Ascending aorta (tissue), 2 donors: ENCODE results near the gene KCNQ1. TPM values are rescaled to one million over a fixed set of nuclear protein-coding genes. Genes with fewer than 3 reads are reported as not detected.

ENCODE experiments used
- DNase-seq, 2 donors: peaks; one replicate each; pipeline ENCODE4 v3.0.0-alpha.2; 2019; ENCODE audit warnings: low spot score in 2 of 2
- H3K27ac ChIP-seq, 2 donors: fragments of 200-600 bp; sonication (generic); one replicate each; pipeline ENCODE4 v1.5.1; 2016 to 2017; ENCODE audit warnings: mild to moderate bottlenecking in 1 of 2
- H3K27me3 ChIP-seq: fragments of 200-600 bp; sonication (generic); one replicate; pipeline ENCODE4 v1.5.1; 2017
- H3K36me3 ChIP-seq, 2 donors: fragments of 200-600 bp; sonication (generic); one replicate each; pipeline ENCODE4 v1.5.1; 2016
- H3K4me1 ChIP-seq, 2 donors: fragments of 200-600 bp; sonication (generic); one replicate each; pipeline ENCODE4 v1.5.1; 2016 to 2017; ENCODE audit warnings: mild to moderate bottlenecking in 1 of 2
- H3K4me3 ChIP-seq, 2 donors: fragments of 200-600 bp; sonication (generic); one replicate each; pipeline ENCODE4 v1.5.1; 2016 to 2017; ENCODE audit warnings: mild to moderate bottlenecking in 1 of 2
- H3K9me3 ChIP-seq, 2 donors: fragments of 200-600 bp; sonication (generic); one replicate each; pipeline ENCODE4 v1.5.1; 2016
- intact Hi-C: fragments of 100-400 bp; cut with DNase I; formaldehyde crosslinking; loops from one replicate; pipeline ENCODE4 v1.15.1; 2023
- total RNA-seq: library from RNA; depleted of rRNA; stranded (reverse); fragments of >200 nt; gene quantifications from one replicate; pipeline ENCODE4 v1.1.0, GENCODE V29; 2016
- TF ChIP-seq, protein P1 (sequence below), 3 experiments: fragments of 200-600 bp in 2 of 3; fragments of 450-650 bp in 1 of 3; sonication (generic) in 2 of 3; IDR thresholded peaks; one replicate each; pipeline ENCODE4 v1.5.1; 2016 to 2019; ENCODE audit warnings: antibody characterized with exemption in 3 of 3, mild to moderate bottlenecking in 1 of 3, moderate library complexity in 1 of 3

KCNQ1 gene
- total RNA-seq, 1 donor from 2014 or later, result 2.3 TPM

DNA sequence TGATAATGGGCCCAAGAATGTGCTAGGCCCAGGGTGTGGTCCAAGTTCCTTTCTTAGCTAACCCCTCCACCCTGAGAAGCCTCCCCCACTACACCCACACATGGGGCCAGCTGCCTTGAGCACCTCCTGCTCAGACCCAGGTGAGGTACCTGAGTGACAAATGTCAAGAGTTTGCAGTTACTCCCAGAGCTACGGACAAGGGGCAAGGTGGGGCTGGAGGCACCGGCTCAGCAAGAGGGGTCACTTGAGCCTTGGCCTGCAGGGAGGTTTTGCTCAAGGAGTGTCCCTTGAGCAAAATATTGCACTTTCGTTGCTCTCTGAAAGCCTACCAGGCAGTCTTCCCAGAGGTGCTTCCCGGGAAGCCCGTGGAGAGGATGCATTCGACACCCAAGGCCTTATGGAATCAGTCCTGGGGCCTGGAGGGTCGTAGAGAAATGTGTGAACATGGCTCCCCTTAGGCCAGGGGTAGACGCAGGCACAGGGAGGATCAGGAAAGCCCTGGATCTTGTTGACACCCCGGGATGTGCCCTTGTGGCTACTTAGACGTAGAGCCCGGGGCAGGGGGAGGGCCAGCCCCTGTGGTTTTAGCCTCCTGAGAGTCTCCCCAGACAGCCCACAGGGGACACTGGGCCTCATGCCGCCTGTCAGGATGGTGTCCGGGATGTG lies 114.2 kb downstream of the KCNQ1 start:
- H3K27me3 ChIP-seq, result no peaks in the 10 kb centered on the region
- no peak for DNase-seq
- no peaks in the 10 kb centered on the region for H3K4me1 ChIP-seq
- TF ChIP-seq, protein P1, sequence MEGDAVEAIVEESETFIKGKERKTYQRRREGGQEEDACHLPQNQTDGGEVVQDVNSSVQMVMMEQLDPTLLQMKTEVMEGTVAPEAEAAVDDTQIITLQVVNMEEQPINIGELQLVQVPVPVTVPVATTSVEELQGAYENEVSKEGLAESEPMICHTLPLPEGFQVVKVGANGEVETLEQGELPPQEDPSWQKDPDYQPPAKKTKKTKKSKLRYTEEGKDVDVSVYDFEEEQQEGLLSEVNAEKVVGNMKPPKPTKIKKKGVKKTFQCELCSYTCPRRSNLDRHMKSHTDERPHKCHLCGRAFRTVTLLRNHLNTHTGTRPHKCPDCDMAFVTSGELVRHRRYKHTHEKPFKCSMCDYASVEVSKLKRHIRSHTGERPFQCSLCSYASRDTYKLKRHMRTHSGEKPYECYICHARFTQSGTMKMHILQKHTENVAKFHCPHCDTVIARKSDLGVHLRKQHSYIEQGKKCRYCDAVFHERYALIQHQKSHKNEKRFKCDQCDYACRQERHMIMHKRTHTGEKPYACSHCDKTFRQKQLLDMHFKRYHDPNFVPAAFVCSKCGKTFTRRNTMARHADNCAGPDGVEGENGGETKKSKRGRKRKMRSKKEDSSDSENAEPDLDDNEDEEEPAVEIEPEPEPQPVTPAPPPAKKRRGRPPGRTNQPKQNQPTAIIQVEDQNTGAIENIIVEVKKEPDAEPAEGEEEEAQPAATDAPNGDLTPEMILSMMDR (IDR thresholded peaks at IDR 0.05), result no peak
- H3K9me3 ChIP-seq, result no peaks in the 10 kb centered on the region
- H3K36me3 ChIP-seq, result no peaks in the 10 kb centered on the region
- H3K4me3 ChIP-seq, result no peak overlapping the region
- intact Hi-C loops, result no loop called here
- H3K27ac ChIP-seq, result no peak overlapping the region

GRCh38 chr11:2559527-2560311 lies 114.9 kb downstream of the KCNQ1 start:
- Histone ChIP-seq H3K4me3 (no peak overlapping the region), H3K4me1 (no peaks in the 10 kb centered on the region), H3K36me3 (no peaks in the 10 kb centered on the region), H3K9me3 (no peaks in the 10 kb centered on the region), H3K27me3 (no peaks in the 10 kb centered on the region), H3K27ac (no peak overlapping the region)
- no peak for DNase-seq
- TF ChIP-seq, protein P1 (IDR thresholded peaks at IDR 0.05), result no peak
- intact Hi-C loops, result no loop called here

- Histone ChIP-seq H3K4me1 (no peaks in the 10 kb centered on the region), H3K36me3 (no peaks in the 10 kb centered on the region), H3K27me3 (no peaks in the 10 kb centered on the region), H3K27ac (no peak overlapping the region), H3K9me3 (no peaks in the 10 kb centered on the region), H3K4me3 (no peak overlapping the region)
- intact Hi-C loops, result no loop called here
- TF ChIP-seq, protein P1 (IDR thresholded peaks at IDR 0.05), result no peak
- DNase-seq, result no peak
These were observed 117.1 kb downstream of the KCNQ1 start for GRCh38 chr11:2561696-2562581.

GRCh38 chr11:2562890-2563212 lies 118.0 kb downstream of the KCNQ1 start:
- no peak overlapping the region for H3K4me3 ChIP-seq
- intact Hi-C loops, result no loop called here
- TF ChIP-seq, protein P1 (IDR thresholded peaks at IDR 0.05), result no peak
- H3K27ac ChIP-seq, result no peak overlapping the region
- no peaks in the 10 kb centered on the region for H3K36me3 ChIP-seq
- no peaks in the 10 kb centered on the region for H3K9me3 ChIP-seq
- no peaks in the 10 kb centered on the region for H3K27me3 ChIP-seq
- H3K4me1 ChIP-seq, result no peaks in the 10 kb centered on the region
- DNase-seq, result no peak

DNA sequence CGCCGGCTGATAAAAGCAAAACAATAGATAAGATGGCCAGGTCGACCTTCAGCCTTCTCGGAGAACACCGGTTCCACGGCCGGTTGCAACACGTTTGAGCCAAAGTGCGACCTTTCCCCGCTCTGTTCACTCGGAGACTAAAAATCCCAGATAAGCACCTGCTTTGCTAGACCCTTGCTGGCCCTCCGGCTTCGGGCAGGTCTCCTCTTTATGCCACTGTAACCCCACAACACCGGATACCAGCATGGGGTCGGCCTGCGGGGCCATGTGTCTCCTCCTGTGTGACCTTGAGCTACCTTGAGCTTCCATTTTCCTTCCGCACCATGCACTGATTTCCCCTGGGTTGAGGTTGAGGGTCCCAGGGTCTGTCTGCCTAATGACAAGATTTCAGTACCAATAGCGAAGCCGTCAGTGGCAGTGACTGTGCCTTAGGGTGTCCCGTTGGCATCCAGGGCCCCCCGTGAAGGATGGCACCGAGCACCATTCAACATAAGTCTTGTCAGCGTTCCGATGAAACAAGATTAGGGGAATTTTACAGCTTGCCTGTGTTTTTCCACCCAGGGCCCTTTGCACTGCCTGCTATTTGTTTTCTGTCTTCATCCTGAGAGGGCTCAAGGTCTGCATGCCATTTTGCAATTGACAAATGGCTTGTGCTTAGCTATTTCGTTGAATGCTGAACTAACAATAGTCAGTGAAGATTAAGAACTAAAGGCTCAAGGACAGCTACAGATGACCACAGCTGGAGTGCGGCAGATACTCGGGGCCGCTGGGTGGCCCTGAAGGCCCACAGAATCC lies 118.6 kb downstream of the KCNQ1 start:
- H3K4me3 ChIP-seq, result no peak overlapping the region
- H3K27ac ChIP-seq, result no peak overlapping the region
- TF ChIP-seq, protein P1 (IDR thresholded peaks at IDR 0.05), result no peak
- intact Hi-C loops, result no loop called here
- no peaks in the 10 kb centered on the region for H3K27me3 ChIP-seq
- no peaks in the 10 kb centered on the region for H3K4me1 ChIP-seq
- H3K36me3 ChIP-seq, result no peaks in the 10 kb centered on the region
- DNase-seq, result no peak
- no peaks in the 10 kb centered on the region for H3K9me3 ChIP-seq
